ENCODE data around the gene EPG5. TPM values are rescaled to one million over a fixed set of nuclear protein-coding genes. Genes with fewer than 3 reads are reported as not detected.
A peak's percentile ranks its signal among the peaks of the same experiment; 100 is the strongest.

The EPG5 gene
- total RNA-seq, 4 donors from 2014 or later, result 20.4 to 34.3 (median 28.2) TPM

GRCh38 chr18:45901654-45902210 is 65.4 kb downstream of the EPG5 start:
- H3K4me1 ChIP-seq, result peaks cover 0 to 18% (median 12%) of the 10 kb centered on the region in 4 donors
- DNase-seq (ENCODE audit: extremely low spot score), result no peak
- peaks cover 33 to 96% (median 74%) of the 10 kb centered on the region in 4 donors for H3K36me3 ChIP-seq
- H3K9me3 ChIP-seq, result no peaks in the 10 kb centered on the region
- 95% methylated on average over 1 of the region's 1 CpG for WGBS
- H3K27me3 ChIP-seq, result no peaks in the 10 kb centered on the region
- H3K4me3 ChIP-seq, result no peak overlapping the region
- H3K27ac ChIP-seq (replicated peaks in 1 of 4), result no peak overlapping the region
- intact Hi-C loops (cut with DNase I), result no loop called here
- TF ChIP-seq CTCF (IDR thresholded peaks at IDR 0.05), result no peak
- no peak for TF ChIP-seq EP300 (IDR thresholded peaks at IDR 0.05)
- no peak for TF ChIP-seq POLR2AphosphoS5 (IDR thresholded peaks at IDR 0.05)
- TF ChIP-seq POLR2A (IDR thresholded peaks at IDR 0.05; ENCODE audit: low read depth), result no peak

- Histone ChIP-seq H3K4me1 (peaks cover 0 to 25% (median 20%) of the 10 kb centered on the region in 4 donors), H3K9me3 (no peaks in the 10 kb centered on the region), H3K36me3 (peaks cover 24 to 97% (median 64%) of the 10 kb centered on the region in 4 donors), H3K4me3 (no peak overlapping the region), H3K27me3 (no peaks in the 10 kb centered on the region), H3K27ac (replicated peaks in 1 of 4) (no peak overlapping the region)
- WGBS, result 89% methylated on average over 4 of the region's 4 CpGs
- no peak for TF ChIP-seq EP300 (IDR thresholded peaks at IDR 0.05)
- TF ChIP-seq POLR2A (IDR thresholded peaks at IDR 0.05; ENCODE audit: low read depth), result no peak
- TF ChIP-seq CTCF (IDR thresholded peaks at IDR 0.05), result no peak
- no peak for TF ChIP-seq POLR2AphosphoS5 (IDR thresholded peaks at IDR 0.05)
- intact Hi-C loops (cut with DNase I), result no loop called here
- no peak for DNase-seq (ENCODE audit: extremely low spot score)
Measured at GRCh38 chr18:45900623-45901022, 66.5 kb downstream of the EPG5 start.

DNA sequence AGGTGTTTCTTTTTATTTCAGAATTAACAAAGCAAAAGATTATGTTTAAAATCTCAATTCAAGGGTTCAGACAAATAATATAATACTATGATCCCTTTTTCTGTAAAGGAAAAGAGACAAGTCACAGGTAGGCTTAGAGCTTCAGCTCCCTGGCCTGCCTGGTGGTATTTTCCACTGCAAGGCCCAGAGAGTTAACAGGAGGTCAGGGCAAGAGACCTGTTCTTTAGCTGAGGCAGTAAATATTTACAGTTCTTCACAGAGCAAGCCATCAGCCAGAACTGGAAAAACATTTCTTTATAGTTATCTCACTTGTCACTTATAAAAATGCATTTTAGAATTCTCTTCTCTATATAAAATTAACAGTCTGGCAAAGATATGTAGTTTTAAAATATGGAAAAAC is 70.1 kb downstream of the EPG5 start:
- Histone ChIP-seq H3K27me3 (no peaks in the 10 kb centered on the region), H3K36me3 (peaks cover 24 to 81% (median 47%) of the 10 kb centered on the region in 4 donors), H3K4me3 (no peak overlapping the region), H3K4me1 (peaks cover 0 to 33% (median 22%) of the 10 kb centered on the region in 4 donors), H3K9me3 (no peaks in the 10 kb centered on the region), H3K27ac (replicated peaks in 1 of 4) (peak overlapping the region; percentile 45 to 51 (median 46))
- TF ChIP-seq EP300 (IDR thresholded peaks at IDR 0.05) (no peak), POLR2A (IDR thresholded peaks at IDR 0.05; ENCODE audit: low read depth) (no peak), POLR2AphosphoS5 (IDR thresholded peaks at IDR 0.05) (no peak), CTCF (IDR thresholded peaks at IDR 0.05) (no peak)
- intact Hi-C loops (cut with DNase I), result no loop called here
- DNase-seq (ENCODE audit: extremely low spot score), result no peak

GRCh38 chr18:45896452-45896851 is 70.7 kb downstream of the EPG5 start:
- peaks cover 24 to 75% (median 43%) of the 10 kb centered on the region in 4 donors for H3K36me3 ChIP-seq
- intact Hi-C loops (cut with DNase I), result no loop called here

More at GRCh38 chr18:45896452-45896851, 70.7 kb downstream of the EPG5 start:
- DNase-seq (ENCODE audit: extremely low spot score), result no peak
- 94% methylated on average over 7 of the region's 7 CpGs for WGBS
- H3K4me3 ChIP-seq, result no peak overlapping the region
- H3K27me3 ChIP-seq, result no peaks in the 10 kb centered on the region
- peaks cover 0 to 33% (median 22%) of the 10 kb centered on the region in 4 donors for H3K4me1 ChIP-seq
- peak overlapping the region; percentile 45 to 51 (median 46) for H3K27ac ChIP-seq (replicated peaks in 1 of 4)
- TF ChIP-seq EP300 (IDR thresholded peaks at IDR 0.05) (no peak), CTCF (IDR thresholded peaks at IDR 0.05) (no peak), POLR2AphosphoS5 (IDR thresholded peaks at IDR 0.05) (no peak), POLR2A (IDR thresholded peaks at IDR 0.05; ENCODE audit: low read depth) (no peak)
- no peaks in the 10 kb centered on the region for H3K9me3 ChIP-seq

All from esophagus muscularis mucosa (tissue), 4 donors.